Measurements from ENCODE around the gene ADAMTS16. TPM values are rescaled to one million over a fixed set of nuclear protein-coding genes. Genes with fewer than 3 reads are reported as not detected.

The ADAMTS16 gene
- total RNA-seq, result not detected in 2 replicates

GRCh38 chr5:5139777-5140478 is at the start of gene ADAMTS16:
Gene ADAMTS16 (plus strand): TSS chr5:5140330. CDS start chr5:5140468, 138 bp downstream.

